Fibroblast of upper back skin (primary cell): ENCODE data around the gene HYAL4.

Source experiments
- DNase-seq: peaks from one replicate; pipeline ENCODE4 v3.0.0-alpha.2; 2013

Gene HYAL4

DNA sequence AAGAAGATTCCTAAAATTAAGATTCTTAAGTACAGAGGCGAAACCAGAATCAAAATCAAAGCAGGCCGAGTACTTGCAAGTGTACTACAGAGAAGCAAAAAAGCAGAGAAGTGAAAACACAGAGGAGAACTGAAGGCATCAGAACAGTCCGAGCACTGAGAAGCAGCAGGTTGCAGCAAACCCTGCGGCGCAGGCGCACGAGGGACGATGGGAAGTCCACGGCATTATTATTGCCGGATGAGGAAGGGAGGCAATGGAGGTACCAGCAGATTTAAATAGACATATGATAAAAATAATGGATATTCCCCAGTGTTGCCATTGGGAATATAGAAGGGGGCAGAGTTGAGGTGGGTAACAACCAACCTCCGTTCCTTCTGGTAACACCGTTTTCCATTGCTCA is 72.9 kb downstream of the HYAL4 start:
- no peak for DNase-seq

DNA sequence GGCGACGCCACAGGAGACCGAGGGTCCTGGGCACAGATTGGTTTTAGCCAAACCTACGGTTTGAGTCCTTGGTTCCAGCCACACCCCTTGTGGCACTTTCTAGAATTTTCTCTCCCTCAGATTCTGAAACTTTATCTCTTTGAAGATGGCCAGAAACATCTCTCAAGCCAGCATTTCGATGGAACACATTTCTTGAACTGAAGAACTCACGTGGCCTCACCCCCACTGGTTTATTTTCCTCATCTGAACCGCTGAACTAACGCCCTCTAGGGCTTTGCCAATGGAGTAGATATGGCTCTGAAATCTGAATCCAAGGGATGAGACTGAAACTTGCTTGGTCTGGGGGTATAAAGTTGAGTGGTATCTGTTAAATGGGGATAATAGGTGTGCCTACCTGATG is 73.3 kb downstream of the HYAL4 start:
- no peak for DNase-seq

DNA sequence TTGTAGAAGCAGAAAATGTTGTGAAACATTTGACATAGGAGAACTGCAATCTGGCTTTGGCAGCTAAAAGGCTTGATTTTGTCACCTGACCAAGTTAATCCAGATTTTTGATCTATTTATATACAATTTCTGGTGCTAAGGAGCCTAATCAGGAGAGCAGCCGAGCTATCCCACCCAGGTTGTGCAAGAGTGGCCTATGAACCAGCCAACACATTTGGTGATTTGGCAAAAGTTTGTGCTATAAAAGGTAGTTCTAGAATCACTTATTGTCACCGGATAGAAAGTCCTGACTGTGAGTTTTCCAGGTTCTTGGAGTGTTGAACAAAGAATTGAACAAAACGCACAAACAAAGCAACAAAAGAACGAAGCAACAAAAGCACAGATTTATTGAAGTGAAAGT is 78.6 kb downstream of the HYAL4 start:
- DNase-seq, result no peak

DNA sequence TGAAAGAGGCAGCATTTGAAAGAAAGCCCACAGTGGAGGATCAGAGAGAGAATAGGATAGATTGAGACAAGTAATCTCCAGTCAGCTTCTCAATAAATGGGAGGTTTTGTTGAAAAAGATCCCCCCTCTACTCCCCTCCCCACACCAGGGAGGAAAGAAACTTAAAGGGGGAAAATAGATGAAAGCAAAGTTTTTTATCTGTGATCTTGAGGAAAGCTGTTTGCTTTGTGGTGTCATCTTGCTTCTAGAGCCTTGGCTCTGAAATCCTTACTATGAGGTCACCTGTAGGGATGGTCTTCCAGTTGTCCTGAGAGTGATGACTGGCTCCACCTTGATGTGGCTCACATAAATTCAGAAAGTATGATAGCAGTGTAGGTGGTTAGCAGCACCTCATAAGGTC is 80.0 kb downstream of the HYAL4 start, which contains the start of gene SPAM1:
Gene SPAM1, plus strand, starts transcription at position 301 of the 400 bp plus-strand sequence. CDS start 28,330 bp downstream, outside the sequence.
- no peak for DNase-seq
